HepG2 (cell line): ENCODE results near the gene AMPD2.

Source experiments
- POLR2A ChIP-seq, 2 experiments: IDR thresholded peaks; 2 replicates each; pipeline ENCODE4 v1.6.1; 2011; ENCODE audit warnings: low read depth in 2 of 2, low read length in 2 of 2, mild to moderate bottlenecking in 1 of 2, moderate library complexity in 1 of 2; ENCODE audit not compliant: insufficient read depth in 1 of 2
- POLR2AphosphoS2 ChIP-seq: IDR thresholded peaks from 2 replicates; pipeline ENCODE4 v1.6.1; 2011; ENCODE audit warnings: low read depth, low read length, improper control_type of control experiment
- TF ChIP-seq, protein P1 (sequence below): sonication (generic); formaldehyde crosslinking; IDR thresholded peaks from 2 replicates; pipeline ENCODE4 v1.4.0; 2020; ENCODE audit warnings: missing genetic modification reagents
- TF ChIP-seq, protein P2 (sequence below): sonication (generic); formaldehyde crosslinking; IDR thresholded peaks from one replicate; pipeline ENCODE4 v1.5.1; 2020; ENCODE audit warnings: mild to moderate bottlenecking, missing genetic modification reagents; ENCODE audit errors: not compliant biosample characterization
- TF ChIP-seq, protein P3 (sequence below): sonication (generic); formaldehyde crosslinking; IDR thresholded peaks from 2 replicates; pipeline ENCODE4 v1.5.0; 2020; ENCODE audit warnings: mild to moderate bottlenecking, missing genetic modification reagents, moderate library complexity

DNA sequence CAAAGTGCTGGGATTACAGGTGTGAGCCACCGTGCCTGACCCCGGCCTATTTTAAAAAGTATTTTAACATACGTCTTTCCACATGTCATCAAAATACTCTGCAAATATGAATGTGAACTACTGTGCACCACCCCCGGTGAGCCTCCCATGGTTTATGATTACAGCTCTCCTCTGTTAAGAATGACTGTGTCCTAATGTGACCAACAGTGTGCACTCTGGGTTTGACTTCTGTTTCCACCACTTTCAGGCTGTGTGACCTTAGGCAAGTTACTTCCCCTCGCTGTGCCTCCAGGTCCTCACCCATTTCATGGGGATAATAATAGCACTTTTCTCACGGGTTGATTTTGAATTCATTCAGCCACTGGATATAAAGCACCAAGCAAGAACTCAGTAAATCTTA lies 14.7 kb downstream of the AMPD2 start:
- TF ChIP-seq, protein P1, sequence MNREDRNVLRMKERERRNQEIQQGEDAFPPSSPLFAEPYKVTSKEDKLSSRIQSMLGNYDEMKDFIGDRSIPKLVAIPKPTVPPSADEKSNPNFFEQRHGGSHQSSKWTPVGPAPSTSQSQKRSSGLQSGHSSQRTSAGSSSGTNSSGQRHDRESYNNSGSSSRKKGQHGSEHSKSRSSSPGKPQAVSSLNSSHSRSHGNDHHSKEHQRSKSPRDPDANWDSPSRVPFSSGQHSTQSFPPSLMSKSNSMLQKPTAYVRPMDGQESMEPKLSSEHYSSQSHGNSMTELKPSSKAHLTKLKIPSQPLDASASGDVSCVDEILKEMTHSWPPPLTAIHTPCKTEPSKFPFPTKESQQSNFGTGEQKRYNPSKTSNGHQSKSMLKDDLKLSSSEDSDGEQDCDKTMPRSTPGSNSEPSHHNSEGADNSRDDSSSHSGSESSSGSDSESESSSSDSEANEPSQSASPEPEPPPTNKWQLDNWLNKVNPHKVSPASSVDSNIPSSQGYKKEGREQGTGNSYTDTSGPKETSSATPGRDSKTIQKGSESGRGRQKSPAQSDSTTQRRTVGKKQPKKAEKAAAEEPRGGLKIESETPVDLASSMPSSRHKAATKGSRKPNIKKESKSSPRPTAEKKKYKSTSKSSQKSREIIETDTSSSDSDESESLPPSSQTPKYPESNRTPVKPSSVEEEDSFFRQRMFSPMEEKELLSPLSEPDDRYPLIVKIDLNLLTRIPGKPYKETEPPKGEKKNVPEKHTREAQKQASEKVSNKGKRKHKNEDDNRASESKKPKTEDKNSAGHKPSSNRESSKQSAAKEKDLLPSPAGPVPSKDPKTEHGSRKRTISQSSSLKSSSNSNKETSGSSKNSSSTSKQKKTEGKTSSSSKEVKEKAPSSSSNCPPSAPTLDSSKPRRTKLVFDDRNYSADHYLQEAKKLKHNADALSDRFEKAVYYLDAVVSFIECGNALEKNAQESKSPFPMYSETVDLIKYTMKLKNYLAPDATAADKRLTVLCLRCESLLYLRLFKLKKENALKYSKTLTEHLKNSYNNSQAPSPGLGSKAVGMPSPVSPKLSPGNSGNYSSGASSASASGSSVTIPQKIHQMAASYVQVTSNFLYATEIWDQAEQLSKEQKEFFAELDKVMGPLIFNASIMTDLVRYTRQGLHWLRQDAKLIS, result no peak
- TF ChIP-seq POLR2A (IDR thresholded peaks at IDR 0.05; ENCODE audit: insufficient read depth in 1 of 2, low read depth in 2 of 2, low read length in 2 of 2), result no peak
- TF ChIP-seq, protein P2, sequence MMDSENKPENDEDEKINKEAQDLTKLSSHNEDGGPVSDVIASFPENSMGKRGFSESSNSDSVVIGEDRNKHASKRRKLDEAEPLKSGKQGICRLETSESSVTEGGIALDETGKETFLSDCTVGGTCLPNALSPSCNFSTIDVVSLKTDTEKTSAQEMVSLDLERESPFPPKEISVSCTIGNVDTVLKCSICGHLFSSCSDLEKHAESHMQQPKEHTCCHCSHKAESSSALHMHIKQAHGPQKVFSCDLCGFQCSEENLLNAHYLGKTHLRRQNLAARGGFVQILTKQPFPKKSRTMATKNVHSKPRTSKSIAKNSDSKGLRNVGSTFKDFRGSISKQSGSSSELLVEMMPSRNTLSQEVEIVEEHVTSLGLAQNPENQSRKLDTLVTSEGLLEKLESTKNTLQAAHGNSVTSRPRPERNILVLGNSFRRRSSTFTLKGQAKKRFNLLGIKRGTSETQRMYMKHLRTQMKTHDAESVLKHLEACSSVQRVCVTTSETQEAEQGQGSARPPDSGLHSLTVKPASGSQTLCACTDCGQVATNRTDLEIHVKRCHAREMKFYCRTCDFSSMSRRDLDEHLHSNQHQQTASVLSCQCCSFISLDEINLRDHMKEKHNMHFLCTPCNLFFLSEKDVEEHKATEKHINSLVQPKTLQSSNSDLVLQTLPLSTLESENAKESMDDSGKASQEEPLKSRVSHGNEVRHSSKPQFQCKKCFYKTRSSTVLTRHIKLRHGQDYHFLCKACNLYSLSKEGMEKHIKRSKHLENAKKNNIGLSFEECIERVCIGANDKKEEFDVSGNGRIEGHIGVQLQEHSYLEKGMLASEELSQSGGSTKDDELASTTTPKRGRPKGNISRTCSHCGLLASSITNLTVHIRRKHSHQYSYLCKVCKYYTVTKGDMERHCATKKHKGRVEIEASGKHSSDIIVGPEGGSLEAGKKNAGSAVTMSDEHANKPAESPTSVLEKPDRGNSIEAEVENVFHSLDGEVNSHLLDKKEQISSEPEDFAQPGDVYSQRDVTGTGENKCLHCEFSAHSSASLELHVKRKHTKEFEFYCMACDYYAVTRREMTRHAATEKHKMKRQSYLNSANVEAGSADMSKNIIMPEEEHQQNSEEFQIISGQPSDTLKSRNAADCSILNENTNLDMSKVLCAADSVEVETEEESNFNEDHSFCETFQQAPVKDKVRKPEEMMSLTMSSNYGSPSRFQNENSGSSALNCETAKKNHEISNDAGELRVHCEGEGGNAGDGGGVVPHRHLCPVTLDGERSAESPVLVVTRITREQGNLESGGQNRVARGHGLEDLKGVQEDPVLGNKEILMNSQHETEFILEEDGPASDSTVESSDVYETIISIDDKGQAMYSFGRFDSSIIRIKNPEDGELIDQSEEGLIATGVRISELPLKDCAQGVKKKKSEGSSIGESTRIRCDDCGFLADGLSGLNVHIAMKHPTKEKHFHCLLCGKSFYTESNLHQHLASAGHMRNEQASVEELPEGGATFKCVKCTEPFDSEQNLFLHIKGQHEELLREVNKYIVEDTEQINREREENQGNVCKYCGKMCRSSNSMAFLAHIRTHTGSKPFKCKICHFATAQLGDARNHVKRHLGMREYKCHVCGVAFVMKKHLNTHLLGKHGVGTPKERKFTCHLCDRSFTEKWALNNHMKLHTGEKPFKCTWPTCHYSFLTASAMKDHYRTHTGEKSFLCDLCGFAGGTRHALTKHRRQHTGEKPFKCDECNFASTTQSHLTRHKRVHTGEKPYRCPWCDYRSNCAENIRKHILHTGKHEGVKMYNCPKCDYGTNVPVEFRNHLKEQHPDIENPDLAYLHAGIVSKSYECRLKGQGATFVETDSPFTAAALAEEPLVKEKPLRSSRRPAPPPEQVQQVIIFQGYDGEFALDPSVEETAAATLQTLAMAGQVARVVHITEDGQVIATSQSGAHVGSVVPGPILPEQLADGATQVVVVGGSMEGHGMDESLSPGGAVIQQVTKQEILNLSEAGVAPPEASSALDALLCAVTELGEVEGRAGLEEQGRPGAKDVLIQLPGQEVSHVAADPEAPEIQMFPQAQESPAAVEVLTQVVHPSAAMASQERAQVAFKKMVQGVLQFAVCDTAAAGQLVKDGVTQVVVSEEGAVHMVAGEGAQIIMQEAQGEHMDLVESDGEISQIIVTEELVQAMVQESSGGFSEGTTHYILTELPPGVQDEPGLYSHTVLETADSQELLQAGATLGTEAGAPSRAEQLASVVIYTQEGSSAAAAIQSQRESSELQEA (CRISPR knock-in tag), result no peak
- no peak for TF ChIP-seq POLR2AphosphoS2
- TF ChIP-seq, protein P3, sequence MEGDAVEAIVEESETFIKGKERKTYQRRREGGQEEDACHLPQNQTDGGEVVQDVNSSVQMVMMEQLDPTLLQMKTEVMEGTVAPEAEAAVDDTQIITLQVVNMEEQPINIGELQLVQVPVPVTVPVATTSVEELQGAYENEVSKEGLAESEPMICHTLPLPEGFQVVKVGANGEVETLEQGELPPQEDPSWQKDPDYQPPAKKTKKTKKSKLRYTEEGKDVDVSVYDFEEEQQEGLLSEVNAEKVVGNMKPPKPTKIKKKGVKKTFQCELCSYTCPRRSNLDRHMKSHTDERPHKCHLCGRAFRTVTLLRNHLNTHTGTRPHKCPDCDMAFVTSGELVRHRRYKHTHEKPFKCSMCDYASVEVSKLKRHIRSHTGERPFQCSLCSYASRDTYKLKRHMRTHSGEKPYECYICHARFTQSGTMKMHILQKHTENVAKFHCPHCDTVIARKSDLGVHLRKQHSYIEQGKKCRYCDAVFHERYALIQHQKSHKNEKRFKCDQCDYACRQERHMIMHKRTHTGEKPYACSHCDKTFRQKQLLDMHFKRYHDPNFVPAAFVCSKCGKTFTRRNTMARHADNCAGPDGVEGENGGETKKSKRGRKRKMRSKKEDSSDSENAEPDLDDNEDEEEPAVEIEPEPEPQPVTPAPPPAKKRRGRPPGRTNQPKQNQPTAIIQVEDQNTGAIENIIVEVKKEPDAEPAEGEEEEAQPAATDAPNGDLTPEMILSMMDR (CRISPR knock-in tag), result no peak
